Transverse colon (tissue), 4 donors: Measurements from ENCODE around the gene PTPRN2.

ENCODE experiments used
- CTCF ChIP-seq, 5 experiments: fragments of 200-600 bp in 3 of 5; fragments of 450-650 bp in 2 of 5; sonication (generic) in 3 of 5; IDR thresholded peaks; 1 replicate in 2 of 5; 2 replicates in 3 of 5; pipeline ENCODE4 v1.5.1; 2016 to 2017; ENCODE audit warnings: antibody characterized with exemption in 5 of 5, inconsistent platforms in 3 of 5, mild to moderate bottlenecking in 2 of 5, moderate library complexity in 1 of 5
- EP300 ChIP-seq: sonication (generic); formaldehyde crosslinking; IDR thresholded peaks from one replicate; pipeline ENCODE4 v1.6.1; 2017; ENCODE audit warnings: antibody characterized with exemption, low read depth
- POLR2A ChIP-seq: fragments of 450-650 bp; IDR thresholded peaks from one replicate; pipeline ENCODE4 v1.6.1; 2016; ENCODE audit warnings: antibody characterized with exemption, mild to moderate bottlenecking, moderate library complexity
- POLR2AphosphoS5 ChIP-seq, 3 donors: sonication (generic); formaldehyde crosslinking; IDR thresholded peaks; one replicate each; pipeline ENCODE4 v1.6.1; 2016; ENCODE audit warnings: antibody characterized with exemption in 3 of 3

GRCh38 chr7:158025686-158026600, 561.7 kb downstream of the PTPRN2 start:
- TF ChIP-seq CTCF (IDR thresholded peaks at IDR 0.05), result no peak
- no peak for TF ChIP-seq POLR2AphosphoS5 (IDR thresholded peaks at IDR 0.05)
- no peak for TF ChIP-seq EP300
- no peak for TF ChIP-seq POLR2A
